ENCODE measurements around the gene RPRD1A.

DNA sequence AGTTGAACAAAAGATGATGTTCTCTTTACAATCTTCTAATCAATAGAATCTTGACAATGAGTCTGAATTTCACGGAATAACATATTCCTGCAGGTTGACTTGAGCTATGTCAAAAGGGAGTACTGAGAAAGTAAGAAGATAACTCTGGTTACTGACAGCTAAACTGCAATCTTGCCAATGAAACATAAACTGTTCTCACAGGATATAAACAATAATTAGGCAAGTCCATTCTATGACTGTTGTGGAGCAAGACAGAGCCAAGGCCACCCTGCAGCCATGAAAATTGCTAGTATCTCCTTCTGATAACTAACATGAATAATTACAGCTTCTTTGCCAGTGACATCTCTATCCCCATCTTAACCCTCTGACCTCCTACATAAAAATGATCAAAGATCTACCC is 6.3 kb upstream of the RPRD1A start:
- TF ChIP-seq POLR2AphosphoS5 (IDR thresholded peaks at IDR 0.05; ENCODE audit: low read depth, low read length): no peak
- no peak for TF ChIP-seq REST (IDR thresholded peaks at IDR 0.05; ENCODE audit: insufficient read depth in 1 of 2, low read depth in 2 of 2, low read length in 2 of 2)
- no peak for TF ChIP-seq TAF1 (IDR thresholded peaks at IDR 0.05; ENCODE audit: borderline replicate concordance, insufficient read depth, low read length)
